Natural killer cell (primary cell): ENCODE results near the gene CGB1. TPM values are rescaled to one million over a fixed set of nuclear protein-coding genes. Genes with fewer than 3 reads are reported as not detected.

ENCODE experiments used
- ATAC-seq, 3 donors: fragments of 150-1000 bp in 2 of 3; fragments of 200-7000 bp in 1 of 3; cut with Tn5 transposase; 1 replicate in 1 of 3; 2 replicates in 2 of 3; pipeline ENCODE4 v1.10.0; 2021; ENCODE audit warnings: mild to moderate bottlenecking in 2 of 3, moderate library complexity in 2 of 3
- DNase-seq, 2 donors: peaks; one replicate each; pipeline versions ENCODE4 v3.0.0 to v3.0.0-alpha.2; 2013 to 2021; ENCODE audit warnings: mixed read lengths in 1 of 2
- H3K27ac ChIP-seq: one replicate; pipeline ENCODE4 v1.5.1; 2013; ENCODE audit warnings: mild to moderate bottlenecking, low read length
- H3K27me3 ChIP-seq: one replicate; pipeline ENCODE4 v1.6.1; 2013; ENCODE audit warnings: low read length; ENCODE audit not compliant: control insufficient read depth, insufficient read depth
- H3K36me3 ChIP-seq: one replicate; pipeline ENCODE4 v1.6.1; 2013; ENCODE audit warnings: low read length; ENCODE audit not compliant: control insufficient read depth, insufficient read depth
- H3K4me1 ChIP-seq: one replicate; pipeline ENCODE4 v1.6.1; 2013; ENCODE audit warnings: low read length; ENCODE audit not compliant: control insufficient read depth, insufficient read depth
- H3K4me3 ChIP-seq: one replicate; pipeline ENCODE4 v1.5.1; 2013; ENCODE audit warnings: low read length
- H3K9me3 ChIP-seq: one replicate; pipeline ENCODE4 v1.6.1; 2013; ENCODE audit warnings: low read length; ENCODE audit not compliant: control insufficient read depth, insufficient read depth
- H3K27ac Mint-ChIP-seq, 2 donors: one replicate each; pipeline ENCODE4 v1.8.0; 2022; ENCODE audit warnings: mild to moderate bottlenecking in 2 of 2, mixed read lengths in 2 of 2, moderate library complexity in 1 of 2
- H3K27me3 Mint-ChIP-seq, 2 donors: one replicate each; pipeline ENCODE4 v1.8.0; 2022; ENCODE audit warnings: low read depth in 2 of 2, mixed read lengths in 2 of 2
- H3K36me3 Mint-ChIP-seq: one replicate; pipeline ENCODE4 v1.8.0; 2022; ENCODE audit warnings: mixed read lengths
- H3K4me1 Mint-ChIP-seq, 2 donors: one replicate each; pipeline ENCODE4 v1.8.0; 2022; ENCODE audit warnings: mixed read lengths in 2 of 2
- H3K4me3 Mint-ChIP-seq: one replicate; pipeline ENCODE4 v1.8.0; 2022; ENCODE audit warnings: mild to moderate bottlenecking, moderate library complexity, mixed read lengths
- H3K9me3 Mint-ChIP-seq, 2 donors: one replicate each; pipeline ENCODE4 v1.8.0; 2022; ENCODE audit warnings: mixed read lengths in 2 of 2
- WGBS: methylation state at CpG from one replicate; pipeline ENCODE4 v1.1.7; 2013; ENCODE audit warnings: missing lambda C conversion rate; ENCODE audit not compliant: insufficient coverage; 5-methylcytosine and 5-hydroxymethylcytosine counted together
- intact Hi-C: fragments of 100-400 bp; cut with micrococcal nuclease; formaldehyde crosslinking; loops from one replicate; pipeline ENCODE4 v1.14.2; 2022
- total RNA-seq, 4 donors: library from RNA; stranded (reverse); fragments of 120-200 nt in 1 of 4; gene quantifications; one replicate each; pipeline versions ENCODE4 v1.2.3 to v1.2.4, GENCODE V29; 2013 to 2022
- TF ChIP-seq, protein P1 (sequence below): fragments of 200-600 bp; IDR thresholded peaks from one replicate; pipeline ENCODE4 v1.8.0; 2022; ENCODE audit warnings: antibody characterized with exemption

CGB1 gene
- total RNA-seq, 3 donors from 2014 or later (not counting 1 experiment from before 2014, with no cell fraction given): not detected

- peaks cover 8% of the 10 kb centered on the region for H3K27me3 ChIP-seq
- H3K36me3 Mint-ChIP-seq: no peaks in the 10 kb centered on the region
- no peak for DNase-seq
- no peak within 1 kb of the TSS for H3K4me3 Mint-ChIP-seq
- no peaks in the 10 kb centered on the region for H3K36me3 ChIP-seq
- ATAC-seq: peak in 1 of 3 donors; percentile 26
- no peak within 1 kb of the TSS for H3K4me3 ChIP-seq
- no peak within 1 kb of the TSS for H3K27ac Mint-ChIP-seq
- no peaks in the 10 kb centered on the region for H3K4me1 Mint-ChIP-seq
- H3K9me3 Mint-ChIP-seq: no peaks in the 10 kb centered on the region
- 6% methylated on average over 52 of the region's 53 CpGs for WGBS
- H3K4me1 ChIP-seq: no peaks in the 10 kb centered on the region
- peaks cover 46 to 51% of the 10 kb centered on the region in 2 donors for H3K27me3 Mint-ChIP-seq
- intact Hi-C loops: no loop called here
- H3K9me3 ChIP-seq: no peaks in the 10 kb centered on the region
- TF ChIP-seq, protein P1, sequence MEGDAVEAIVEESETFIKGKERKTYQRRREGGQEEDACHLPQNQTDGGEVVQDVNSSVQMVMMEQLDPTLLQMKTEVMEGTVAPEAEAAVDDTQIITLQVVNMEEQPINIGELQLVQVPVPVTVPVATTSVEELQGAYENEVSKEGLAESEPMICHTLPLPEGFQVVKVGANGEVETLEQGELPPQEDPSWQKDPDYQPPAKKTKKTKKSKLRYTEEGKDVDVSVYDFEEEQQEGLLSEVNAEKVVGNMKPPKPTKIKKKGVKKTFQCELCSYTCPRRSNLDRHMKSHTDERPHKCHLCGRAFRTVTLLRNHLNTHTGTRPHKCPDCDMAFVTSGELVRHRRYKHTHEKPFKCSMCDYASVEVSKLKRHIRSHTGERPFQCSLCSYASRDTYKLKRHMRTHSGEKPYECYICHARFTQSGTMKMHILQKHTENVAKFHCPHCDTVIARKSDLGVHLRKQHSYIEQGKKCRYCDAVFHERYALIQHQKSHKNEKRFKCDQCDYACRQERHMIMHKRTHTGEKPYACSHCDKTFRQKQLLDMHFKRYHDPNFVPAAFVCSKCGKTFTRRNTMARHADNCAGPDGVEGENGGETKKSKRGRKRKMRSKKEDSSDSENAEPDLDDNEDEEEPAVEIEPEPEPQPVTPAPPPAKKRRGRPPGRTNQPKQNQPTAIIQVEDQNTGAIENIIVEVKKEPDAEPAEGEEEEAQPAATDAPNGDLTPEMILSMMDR: no peak
- no peak within 1 kb of the TSS for H3K27ac ChIP-seq
Measured at GRCh38 chr19:49064768-49065611, 28.3 kb upstream of the CGB1 start, which contains the start of gene NTF4. NTF4 (minus strand) TSS chr19:49064818; CDS start chr19:49061997, 2,821 bp downstream.

DNA sequence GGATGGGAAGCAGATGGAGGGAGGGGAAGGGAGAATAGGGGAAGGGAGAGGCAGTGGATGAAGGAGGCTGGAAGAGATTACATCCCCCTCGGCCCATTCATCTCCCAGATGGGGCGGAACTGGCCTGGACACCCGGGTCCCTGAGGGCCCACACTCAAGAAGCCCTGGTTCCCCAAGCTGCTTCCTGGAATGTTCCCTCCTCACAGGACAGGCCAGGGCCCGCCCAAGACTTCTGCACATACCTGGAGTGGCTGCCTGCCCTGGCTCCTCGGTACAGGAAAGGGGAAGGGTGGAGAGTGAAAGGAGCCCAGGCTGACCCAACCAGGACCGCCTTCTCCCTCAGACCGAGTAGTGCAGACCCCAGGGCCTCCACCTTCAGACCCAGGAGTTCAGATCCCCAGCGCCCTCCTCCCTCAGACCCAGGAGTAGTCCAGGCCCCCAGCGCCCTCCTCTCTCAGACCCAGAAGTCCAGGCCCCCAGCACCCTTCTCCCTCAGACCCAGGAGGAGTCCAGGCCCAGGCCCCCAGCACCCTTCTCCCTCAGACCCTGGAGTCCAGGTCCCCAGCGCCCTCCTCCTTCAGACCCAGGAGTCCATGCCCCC, 27.4 kb upstream of the CGB1 start:
- H3K4me1 ChIP-seq: no peaks in the 10 kb centered on the region
- TF ChIP-seq, protein P1: no peak
- intact Hi-C loops: no loop called here
- H3K9me3 Mint-ChIP-seq: no peaks in the 10 kb centered on the region
- peaks cover 44 to 49% of the 10 kb centered on the region in 2 donors for H3K27me3 Mint-ChIP-seq
- H3K9me3 ChIP-seq: no peaks in the 10 kb centered on the region
- H3K4me3 ChIP-seq: no peak overlapping the region
- DNase-seq: no peak
- no peaks in the 10 kb centered on the region for H3K36me3 ChIP-seq
- no peak overlapping the region for H3K4me3 Mint-ChIP-seq
- peaks cover 9% of the 10 kb centered on the region for H3K27me3 ChIP-seq
- H3K36me3 Mint-ChIP-seq: no peaks in the 10 kb centered on the region
- WGBS: 59% methylated on average over 10 of the region's 10 CpGs
- H3K27ac Mint-ChIP-seq: no peak overlapping the region
- H3K4me1 Mint-ChIP-seq: no peaks in the 10 kb centered on the region
- no peak for ATAC-seq
- no peak overlapping the region for H3K27ac ChIP-seq

DNA sequence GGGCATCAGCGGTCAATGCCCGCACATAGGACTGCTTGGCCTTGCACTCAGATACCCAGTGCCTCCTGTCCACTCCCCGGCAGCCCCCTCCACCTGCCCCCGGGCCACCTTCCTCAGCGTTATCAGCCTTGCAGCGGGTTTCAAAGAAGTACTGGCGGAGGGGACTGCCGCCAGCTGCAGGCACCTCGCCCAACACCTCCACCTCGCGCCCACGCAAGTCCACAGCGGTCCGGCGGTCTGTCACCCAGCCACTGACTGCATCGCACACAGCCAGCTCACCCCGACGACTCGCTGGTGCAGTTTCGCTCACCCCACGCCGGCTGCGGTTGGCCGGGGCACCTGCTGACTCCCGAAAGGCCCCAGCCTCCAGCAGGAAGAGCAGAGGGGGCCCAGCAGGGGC, 24.8 kb upstream of the CGB1 start:
- DNase-seq (no peak), ATAC-seq (peak in 2 of 3 donors; percentile 15 to 48)
- H3K27ac Mint-ChIP-seq: no peak overlapping the region
- Histone ChIP-seq H3K9me3 (no peaks in the 10 kb centered on the region), H3K27me3 (peaks cover 28% of the 10 kb centered on the region), H3K4me3 (no peak overlapping the region), H3K4me1 (peaks cover 17% of the 10 kb centered on the region), H3K36me3 (no peaks in the 10 kb centered on the region), H3K27ac (no peak overlapping the region)
- no peak overlapping the region for H3K4me3 Mint-ChIP-seq
- TF ChIP-seq, protein P1: no peak
- H3K36me3 Mint-ChIP-seq: no peaks in the 10 kb centered on the region
- intact Hi-C loops: no loop called here
- H3K9me3 Mint-ChIP-seq: no peaks in the 10 kb centered on the region
- WGBS: 38% methylated on average over 25 of the region's 25 CpGs
- H3K27me3 Mint-ChIP-seq: peaks cover 46 to 52% of the 10 kb centered on the region in 2 donors
- H3K4me1 Mint-ChIP-seq: peaks cover 16 to 18% of the 10 kb centered on the region in 2 donors
